ENCODE data around the gene BMF.
"Not testable (repeated sequence)": the region's sequence is repeated elsewhere in the genome, so short reads cannot be mapped to it uniquely, and the experiment has no call there.

The BMF gene, protein sequence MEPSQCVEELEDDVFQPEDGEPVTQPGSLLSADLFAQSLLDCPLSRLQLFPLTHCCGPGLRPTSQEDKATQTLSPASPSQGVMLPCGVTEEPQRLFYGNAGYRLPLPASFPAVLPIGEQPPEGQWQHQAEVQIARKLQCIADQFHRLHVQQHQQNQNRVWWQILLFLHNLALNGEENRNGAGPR

DNA sequence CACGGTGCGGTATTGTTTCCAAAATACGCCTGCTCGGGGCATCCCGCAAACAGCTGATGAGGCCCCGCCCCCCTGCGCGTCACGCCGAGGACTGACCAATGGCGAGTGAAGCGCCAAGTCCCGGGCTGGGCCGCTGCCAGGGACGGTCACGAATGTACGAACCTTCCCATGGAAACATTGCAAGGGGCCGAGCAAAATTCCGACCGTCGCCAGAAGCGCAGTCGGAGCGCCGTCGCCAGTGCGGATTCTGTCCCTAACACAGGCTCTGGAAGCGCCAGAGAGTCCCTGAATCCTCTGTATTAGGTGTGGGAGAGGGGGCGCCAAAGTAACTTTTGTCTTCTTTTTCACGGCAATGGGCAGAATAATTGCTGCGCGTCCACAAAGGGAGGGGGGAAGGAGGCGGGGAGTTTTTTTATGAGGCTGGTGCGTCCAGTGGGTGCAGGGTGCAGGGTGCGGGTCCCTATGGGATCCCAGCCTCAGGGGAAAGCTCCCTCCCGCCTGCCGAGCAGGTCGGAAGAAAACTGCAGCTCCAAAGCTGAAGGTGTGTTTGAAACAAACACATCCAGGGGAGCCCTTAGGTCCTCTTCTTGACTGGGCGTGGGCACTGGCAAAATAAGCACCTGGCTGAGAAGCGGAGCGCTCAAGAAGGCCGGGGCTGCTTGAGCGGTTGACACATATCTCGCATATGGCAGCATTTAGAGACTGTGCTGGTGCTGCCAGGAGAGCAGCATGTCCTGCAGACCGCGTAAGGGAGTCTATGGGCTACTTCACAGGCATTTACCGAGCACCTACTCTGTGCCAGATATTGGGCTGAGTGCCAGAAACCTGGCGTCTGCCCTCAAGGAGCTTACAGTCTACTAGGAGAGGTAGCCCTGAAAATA lies at the start of gene BMF:
BMF (minus strand) TSS at position 25 of the 881 bp plus-strand sequence. CDS start 2,793 bp downstream, outside the sequence.
- CTCF ChIA-PET, result interaction anchor here (0.7 to 28.6 kb wide), 8 partner anchors 2 to 170 kb away, joined by 3 to 511 read pairs (median 4); partner anchors contain the start of genes BMF and SRP14
- TF ChIP-seq, protein P1, sequence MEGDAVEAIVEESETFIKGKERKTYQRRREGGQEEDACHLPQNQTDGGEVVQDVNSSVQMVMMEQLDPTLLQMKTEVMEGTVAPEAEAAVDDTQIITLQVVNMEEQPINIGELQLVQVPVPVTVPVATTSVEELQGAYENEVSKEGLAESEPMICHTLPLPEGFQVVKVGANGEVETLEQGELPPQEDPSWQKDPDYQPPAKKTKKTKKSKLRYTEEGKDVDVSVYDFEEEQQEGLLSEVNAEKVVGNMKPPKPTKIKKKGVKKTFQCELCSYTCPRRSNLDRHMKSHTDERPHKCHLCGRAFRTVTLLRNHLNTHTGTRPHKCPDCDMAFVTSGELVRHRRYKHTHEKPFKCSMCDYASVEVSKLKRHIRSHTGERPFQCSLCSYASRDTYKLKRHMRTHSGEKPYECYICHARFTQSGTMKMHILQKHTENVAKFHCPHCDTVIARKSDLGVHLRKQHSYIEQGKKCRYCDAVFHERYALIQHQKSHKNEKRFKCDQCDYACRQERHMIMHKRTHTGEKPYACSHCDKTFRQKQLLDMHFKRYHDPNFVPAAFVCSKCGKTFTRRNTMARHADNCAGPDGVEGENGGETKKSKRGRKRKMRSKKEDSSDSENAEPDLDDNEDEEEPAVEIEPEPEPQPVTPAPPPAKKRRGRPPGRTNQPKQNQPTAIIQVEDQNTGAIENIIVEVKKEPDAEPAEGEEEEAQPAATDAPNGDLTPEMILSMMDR (IDR thresholded peaks at IDR 0.05; ENCODE audit: control extremely low read depth, extremely low read depth, low read depth, missing control alignments), result no peak
- POLR2A ChIA-PET, result interaction anchor here (0.9 to 4.0 kb wide), 2 partner anchors 12 to 655 kb away, joined by 4 to 25 read pairs; partner anchors contain the start of gene GCHFR
- DNase-seq (ENCODE audit: extremely low spot score), result peak; percentile 95

DNA sequence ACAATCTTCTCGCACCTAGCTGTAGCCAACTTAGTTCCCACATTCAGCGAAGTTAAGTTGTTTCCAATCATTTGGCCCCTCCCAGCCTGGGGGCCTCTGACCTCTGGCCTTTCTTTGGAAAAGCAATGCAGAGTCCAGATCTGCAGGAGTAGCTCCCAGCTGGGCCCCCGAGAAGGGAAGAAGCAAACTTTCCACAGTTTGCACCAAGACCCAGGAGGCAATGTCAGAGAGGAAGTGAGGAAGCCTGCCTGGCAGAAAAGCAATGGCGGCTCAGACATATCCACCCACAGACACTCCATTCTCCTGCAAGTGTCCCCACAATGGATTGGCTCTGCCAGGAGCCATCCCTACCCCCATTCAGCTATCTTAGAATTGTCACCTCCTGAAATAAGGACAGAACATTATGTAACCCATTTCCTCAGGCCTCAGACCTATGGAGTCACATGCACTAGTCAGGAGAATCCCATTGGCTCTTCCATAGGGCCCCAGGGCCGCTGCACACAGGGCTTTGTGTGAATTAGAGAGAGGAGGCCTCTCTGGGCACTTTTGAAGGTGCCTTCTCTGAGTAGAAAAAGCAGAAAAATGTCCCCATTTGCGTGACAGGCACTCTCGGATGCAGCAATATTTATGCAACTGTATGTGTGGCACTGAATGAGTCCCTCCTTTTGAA lies 49.2 kb upstream of the BMF start:
- TF ChIP-seq, protein P1 (IDR thresholded peaks at IDR 0.05; ENCODE audit: control extremely low read depth, extremely low read depth, low read depth, missing control alignments), result no peak
- DNase-seq (ENCODE audit: extremely low spot score), result no peak
- POLR2A ChIA-PET, result no interaction called here
- CTCF ChIA-PET, result interaction anchor here (0.9 to 1.5 kb wide), 3 partner anchors 45 to 117 kb away, joined by 3 to 4 read pairs (median 3); no protein-coding TSS in a partner anchor

DNA sequence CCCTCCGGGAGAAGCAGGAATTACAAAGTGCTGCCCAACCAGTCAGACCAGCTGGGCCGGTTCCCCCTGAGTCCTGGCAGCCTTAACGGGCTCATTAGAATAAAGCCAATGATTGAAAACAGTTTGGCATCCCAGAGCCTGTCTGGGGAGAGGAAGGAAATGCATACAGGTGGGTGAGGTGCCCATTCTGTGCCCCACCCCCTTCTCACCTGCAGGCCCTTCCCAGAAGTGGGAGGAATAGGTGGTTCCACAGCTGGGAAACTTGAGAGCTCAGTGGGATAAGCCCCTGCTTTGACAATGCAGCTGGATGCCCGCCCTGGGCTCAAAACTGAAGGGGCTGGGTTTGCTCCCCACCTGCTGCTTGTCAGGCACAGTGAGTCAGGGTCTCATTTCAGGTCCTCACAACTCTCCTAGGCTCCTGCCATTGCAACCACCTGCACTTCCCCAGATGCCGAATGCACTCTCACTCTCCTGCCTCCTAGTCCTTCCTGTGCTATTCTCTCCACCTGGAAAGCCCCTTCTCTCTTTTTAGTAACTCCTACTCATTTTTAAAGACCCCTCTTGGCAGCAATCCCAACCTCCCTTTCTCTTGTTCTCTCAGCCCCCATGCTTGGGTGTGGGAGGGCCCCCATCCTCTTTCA lies 46.7 kb upstream of the BMF start:
- TF ChIP-seq, protein P1 (IDR thresholded peaks at IDR 0.05; ENCODE audit: control extremely low read depth, extremely low read depth, low read depth, missing control alignments), result no peak
- DNase-seq (ENCODE audit: extremely low spot score), result peak; percentile 21
- CTCF ChIA-PET, result interaction anchor here (1.1 to 1.9 kb wide), 6 partner anchors 13 to 111 kb away, joined by 3 to 6 read pairs (median 4); no protein-coding TSS in a partner anchor
- POLR2A ChIA-PET, result no interaction called here

DNA sequence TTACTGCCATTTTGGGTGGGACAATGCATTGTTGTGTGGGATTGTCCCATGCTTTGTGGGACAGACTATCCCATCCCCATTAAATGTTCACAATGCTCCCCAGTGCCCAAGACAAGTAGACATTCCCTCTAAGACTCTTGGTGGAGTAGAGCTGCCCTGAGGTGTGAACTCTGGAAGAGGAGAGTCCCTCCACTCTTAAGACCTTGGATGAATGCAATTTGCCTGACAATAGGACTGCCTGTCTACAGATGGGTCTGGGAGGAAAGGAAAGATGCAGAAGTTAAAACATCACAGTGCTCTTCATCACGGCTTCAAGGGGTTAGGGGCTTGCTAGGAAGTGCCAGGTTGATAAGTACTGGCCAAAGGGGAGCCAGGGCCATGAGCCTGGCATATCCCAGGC lies 46.1 kb upstream of the BMF start:
- CTCF ChIA-PET, result interaction anchor here (1.1 to 1.5 kb wide), 3 partner anchors 41 to 109 kb away, joined by 3 to 5 read pairs (median 4); no protein-coding TSS in a partner anchor
- POLR2A ChIA-PET; DNase-seq (ENCODE audit: extremely low spot score): not testable (repeated sequence)

DNA sequence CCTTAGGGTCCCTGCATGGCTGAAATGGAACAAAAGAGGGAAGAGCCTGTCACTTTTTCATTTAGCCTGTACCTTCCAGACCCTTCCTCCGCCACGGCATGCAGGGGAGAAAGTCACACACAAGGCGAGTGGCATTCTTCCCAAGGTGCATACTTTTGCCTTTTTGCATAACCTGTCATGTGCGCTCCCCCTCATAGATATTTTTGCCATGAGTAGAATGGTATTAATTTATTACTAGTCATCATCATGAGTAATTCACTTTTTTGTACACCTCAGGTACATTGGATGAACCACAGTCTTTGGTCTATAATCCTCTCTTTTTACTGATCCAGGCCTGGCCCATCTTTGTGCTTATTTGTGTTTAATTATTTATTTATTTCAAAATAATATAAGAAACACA lies 43.3 kb upstream of the BMF start:
- CTCF ChIA-PET, result no interaction called here
- TF ChIP-seq, protein P1 (IDR thresholded peaks at IDR 0.05; ENCODE audit: control extremely low read depth, extremely low read depth, low read depth, missing control alignments), result no peak
- DNase-seq (ENCODE audit: extremely low spot score), result no peak
- POLR2A ChIA-PET, result no interaction called here

DNA sequence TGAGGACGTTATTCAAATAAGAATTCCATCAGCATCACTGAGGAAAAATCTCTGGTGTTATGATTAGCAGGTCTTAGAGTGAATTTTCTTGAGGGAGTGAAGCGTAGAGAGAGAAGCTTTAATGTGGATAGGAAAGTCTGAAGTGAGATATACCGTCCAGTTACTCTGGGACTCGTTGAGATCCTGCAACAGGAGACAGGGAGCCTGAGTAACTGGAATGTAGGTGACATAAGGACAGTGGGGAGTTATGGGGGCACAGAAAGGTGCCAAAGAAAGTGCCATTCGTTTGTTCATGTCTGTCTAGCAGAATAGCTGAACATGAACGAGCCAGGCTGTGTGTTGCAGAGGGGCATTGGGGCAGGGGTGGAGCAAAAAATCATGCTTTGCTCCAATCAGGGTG lies 42.8 kb upstream of the BMF start:
- POLR2A ChIA-PET, result no interaction called here
- CTCF ChIA-PET, result interaction anchor here (1.4 to 1.6 kb wide), 2 partner anchors 9 to 47 kb away, joined by 3 to 5 read pairs; no protein-coding TSS in a partner anchor
- no peak for DNase-seq (ENCODE audit: extremely low spot score)
- TF ChIP-seq, protein P1 (IDR thresholded peaks at IDR 0.05; ENCODE audit: control extremely low read depth, extremely low read depth, low read depth, missing control alignments), result no peak

Measured in GM10248 (cell line).